DOHH2 (cell line): ENCODE data around the gene NPAS2.

Experiments used
- CTCF ChIP-seq: fragments of 200-600 bp; sonication (generic); IDR thresholded peaks from one replicate; pipeline ENCODE4 v1.5.1; 2014; ENCODE audit warnings: antibody characterized with exemption, mild to moderate bottlenecking, low read depth, low read length; ENCODE audit not compliant: poor library complexity, severe bottlenecking
- EZH2phosphoT487 ChIP-seq: fragments of 200-600 bp; sonication (generic); IDR thresholded peaks from 2 replicates; pipeline ENCODE4 v1.6.1; 2017; ENCODE audit warnings: borderline replicate concordance, mild to moderate bottlenecking, antibody characterized with exemption, low read length, moderate library complexity, mixed read lengths

GRCh38 chr2:101027852-101028251 lies 207.9 kb downstream of the NPAS2 start:
- TF ChIP-seq CTCF (no peak), EZH2phosphoT487 (no peak)
